GM12878 (cell line): Measurements from ENCODE around the gene MSANTD2. TPM values are rescaled to one million over a fixed set of nuclear protein-coding genes. Genes with fewer than 3 reads are reported as not detected.
A peak's percentile ranks its signal among the peaks of the same experiment; 100 is the strongest.

Experiments used
- ATAC-seq: fragments of 200-7000 bp; cut with Tn5 transposase; 3 replicates; pipeline ENCODE4 v1.9.1; 2020; ENCODE audit warnings: mild to moderate bottlenecking, moderate library complexity
- BruUV-seq: library from RNA; stranded (reverse); fragments of 400-500 nt; replicated peaks from 2 replicates; lab custom pipeline; 2021; lab: Mats Ljungman, UMichigan
- CTCF ChIA-PET: fragments of 300-600 bp; sonication (Branson Sonifier 250); formaldehyde crosslinking; extraction: SDS; loops from one replicate; lab custom pipeline; 2021; ENCODE audit warnings: inconsistent platforms; lab: Yijun Ruan, JAX
- POLR2A ChIA-PET: fragments of 350-600 bp; formaldehyde crosslinking; extraction: SDS; loops from one replicate; lab custom pipeline; 2021; ENCODE audit warnings: inconsistent platforms; lab: Charles Lee
- RAD21 ChIA-PET: fragments of 300-600 bp; sonication (Branson Sonifier 250); formaldehyde crosslinking; loops from one replicate; lab custom pipeline; 2023; ENCODE audit warnings: antibody characterized with exemption; ENCODE audit not compliant: unreplicated experiment; lab: Charles Lee
- SMC1A ChIA-PET: fragments of 300-600 bp; sonication (Branson Sonifier 250); formaldehyde crosslinking; loops from one replicate; lab custom pipeline; 2023; ENCODE audit not compliant: unreplicated experiment, uncharacterized antibody; lab: Charles Lee
- DNase-seq: peaks from one replicate; pipeline ENCODE4 v3.0.0-alpha.2; 2011; ENCODE audit warnings: low read depth, low spot score
- FAIRE-seq: peaks from 3 replicates; lab custom pipeline; 2011; peaks lifted over from hg19 to GRCh38; lab: Jason Lieb, UNC
- H2AFZ ChIP-seq: 2 replicates; pipeline ENCODE4 v1.6.0; 2011; ENCODE audit warnings: low read depth, low read length, control low read depth; ENCODE audit not compliant: control insufficient read depth
- H3K27ac ChIP-seq: 2 replicates; pipeline ENCODE4 v1.5.1; 2011; ENCODE audit warnings: control low read depth; ENCODE audit not compliant: control insufficient read depth, insufficient read depth
- H3K27me3 ChIP-seq, 2 experiments: replicated peaks in 1 of 2; 2 replicates each; pipeline versions ENCODE4 v1.6.0 to v1.6.1; 2011; ENCODE audit warnings: low read length in 1 of 2; ENCODE audit not compliant: control insufficient read depth in 2 of 2, insufficient read depth in 2 of 2
- H3K36me3 ChIP-seq, 2 experiments: 2 replicates each; pipeline ENCODE4 v1.5.1; 2011; ENCODE audit warnings: low read length in 1 of 2; ENCODE audit not compliant: control insufficient read depth in 2 of 2, insufficient read depth in 2 of 2
- H3K4me1 ChIP-seq: 2 replicates; pipeline ENCODE4 v1.6.1; 2011; ENCODE audit warnings: mild to moderate bottlenecking, low read length, moderate library complexity, mixed read lengths; ENCODE audit not compliant: control insufficient read depth, insufficient read depth
- H3K4me2 ChIP-seq: 2 replicates; pipeline ENCODE4 v1.6.0; 2011; ENCODE audit warnings: control low read depth; ENCODE audit not compliant: control insufficient read depth, insufficient read depth
- H3K4me3 ChIP-seq: fragments of 200-600 bp; sonication (generic); 2 replicates; pipeline ENCODE4 v1.5.1; 2016
- H3K79me2 ChIP-seq: 2 replicates; pipeline ENCODE4 v1.6.0; 2011; ENCODE audit warnings: low read length; ENCODE audit not compliant: control insufficient read depth, insufficient read depth
- H3K9ac ChIP-seq: 2 replicates; pipeline ENCODE4 v1.8.0; 2011; ENCODE audit warnings: low read length, control low read depth, mixed read lengths; ENCODE audit not compliant: control insufficient read depth, insufficient read depth
- H3K9me3 ChIP-seq: replicated peaks from 3 replicates; pipeline ENCODE4 v1.5.1; 2011; ENCODE audit warnings: mild to moderate bottlenecking, low read length; ENCODE audit not compliant: control insufficient read depth, insufficient read depth
- H4K20me1 ChIP-seq: 2 replicates; pipeline ENCODE4 v1.6.0; 2011; ENCODE audit not compliant: control insufficient read depth, insufficient read depth
- EZH2 ChIP-seq: IDR thresholded peaks from 2 replicates; pipeline ENCODE4 v1.6.1; 2012; ENCODE audit warnings: low read depth, mild to moderate bottlenecking, control low read depth, inconsistent platforms, low read length, borderline replicate concordance; ENCODE audit not compliant: control insufficient read depth
- MEF2B ChIP-seq: fragments of 450-650 bp; IDR thresholded peaks from 2 replicates; pipeline ENCODE4 v1.6.1; 2018; ENCODE audit warnings: mild to moderate bottlenecking, moderate library complexity; ENCODE audit not compliant: partially characterized antibody, poor library complexity, severe bottlenecking
- REST ChIP-seq: IDR thresholded peaks from 2 replicates; pipeline ENCODE4 v1.6.1; 2012; ENCODE audit warnings: mild to moderate bottlenecking, low read depth, low read length
- WGBS: methylation state at CpG from one replicate; pipeline ENCODE4 v1.1.6; 2016; ENCODE audit warnings: low lambda C conversion rate; ENCODE audit not compliant: insufficient replicate concordance, insufficient coverage; ENCODE audit errors: missing lambda C conversion rate; 5-methylcytosine and 5-hydroxymethylcytosine counted together
- in situ Hi-C: fragments of 300-500 bp; cut with MboI; formaldehyde crosslinking; loops from 9 replicates; pipeline ENCODE4 v1.14.3; 2018; ENCODE audit warnings: mixed read lengths
- intact Hi-C: fragments of 100-400 bp; cut with micrococcal nuclease; formaldehyde crosslinking; loops from one replicate; pipeline ENCODE4 v1.14.2; 2022; ENCODE audit not compliant: unreplicated experiment
- polyA plus RNA-seq, 11 experiments: library from polyadenylated mRNA; depleted of rRNA in 4 of 11; unstranded in 6 of 11; stranded (reverse) in 5 of 11; fragments of >200 nt; fragmentation: Nextera tagmentation in 4 of 11; fragmentation: Illumina TruSeq in 1 of 11; extraction: Ambion mirVana in 4 of 11; extraction: Trizol in 1 of 11; gene quantifications; 1 replicate in 1 of 11; 2 replicates in 10 of 11; pipeline versions ENCODE4 v1.2.1 to v1.2.3, GENCODE V29; 2011 to 2016; ENCODE audit warnings: inconsistent platforms in 2 of 11, missing spikeins in 2 of 11, low read depth in 1 of 11
- total RNA-seq, 4 experiments: library from RNA; depleted of rRNA in 3 of 4; stranded (reverse); fragments of >200 nt in 3 of 4; fragmentation: Illumina TruSeq in 1 of 4; extraction: Trizol in 1 of 4; gene quantifications; 2 replicates each; pipeline versions ENCODE4 v1.2.1 to v1.2.3, GENCODE V29; 2013 to 2021

Gene MSANTD2
- total and polyA plus RNA-seq, 10 of the 15 experiments (the other 5 are each of a cell fraction or from before 2014, with no cell fraction given) = 3.0 to 12.4 (median 8.0) TPM

GRCh38 chr11:124842305-124842704 lies 42.1 kb upstream of the MSANTD2 start:
- TF ChIP-seq MEF2B (no peak), EZH2 (peak; percentile 82; the same call in 1 of the 2 replicates), REST (no peak)
- H3K9me3 ChIP-seq = no peaks in the 10 kb centered on the region
- no peak for DNase-seq
- no peaks in the 10 kb centered on the region for H3K4me1 ChIP-seq
- no peak for ATAC-seq
- no peak overlapping the region for H3K9ac ChIP-seq
- no peak overlapping the region for H3K4me2 ChIP-seq
- peaks cover 22 to 34% of the 10 kb centered on the region in 2 experiments for H3K27me3 ChIP-seq
- H3K36me3 ChIP-seq = no peaks in the 10 kb centered on the region
- H3K79me2 ChIP-seq = no peaks in the 10 kb centered on the region
- no TSS peak for BruUV-seq
- 1% methylated on average over 4 of the region's 4 CpGs for WGBS
- SMC1A ChIA-PET = interaction anchor here (0.7 to 1.0 kb wide), 2 partner anchors 159 to 320 kb away, joined by 3 read pairs; no protein-coding TSS in a partner anchor
- H3K27ac ChIP-seq = no peak overlapping the region
- CTCF ChIA-PET = interaction anchor here (1.0 to 1.2 kb wide), 2 partner anchors 13 to 172 kb away, joined by 3 read pairs; no protein-coding TSS in a partner anchor
- H2AFZ ChIP-seq = no peak overlapping the region
- in situ Hi-C loops (loop anchor here (25.0 kb wide), 1 partner anchor 430 kb away; the partner anchor contains the start of gene OR8B4), intact Hi-C loops (no loop called here)
- POLR2A ChIA-PET = no interaction called here
- no peaks in the 10 kb centered on the region for H4K20me1 ChIP-seq
- no peak for FAIRE-seq
- RAD21 ChIA-PET = no interaction called here
- H3K4me3 ChIP-seq = no peak overlapping the region
